Jurkat, Clone E6-1 (cell line): ENCODE results near the gene TEX53.

ENCODE experiments used
- DNase-seq: peaks from one replicate; pipeline ENCODE4 v3.0.0-alpha.2; 2011; ENCODE audit warnings: low read depth, low spot score
- H3K4me3 ChIP-seq: 2 replicates; pipeline ENCODE4 v1.5.1; 2011; ENCODE audit warnings: mild to moderate bottlenecking, low read length, control low read depth, moderate library complexity

TEX53 gene

DNA sequence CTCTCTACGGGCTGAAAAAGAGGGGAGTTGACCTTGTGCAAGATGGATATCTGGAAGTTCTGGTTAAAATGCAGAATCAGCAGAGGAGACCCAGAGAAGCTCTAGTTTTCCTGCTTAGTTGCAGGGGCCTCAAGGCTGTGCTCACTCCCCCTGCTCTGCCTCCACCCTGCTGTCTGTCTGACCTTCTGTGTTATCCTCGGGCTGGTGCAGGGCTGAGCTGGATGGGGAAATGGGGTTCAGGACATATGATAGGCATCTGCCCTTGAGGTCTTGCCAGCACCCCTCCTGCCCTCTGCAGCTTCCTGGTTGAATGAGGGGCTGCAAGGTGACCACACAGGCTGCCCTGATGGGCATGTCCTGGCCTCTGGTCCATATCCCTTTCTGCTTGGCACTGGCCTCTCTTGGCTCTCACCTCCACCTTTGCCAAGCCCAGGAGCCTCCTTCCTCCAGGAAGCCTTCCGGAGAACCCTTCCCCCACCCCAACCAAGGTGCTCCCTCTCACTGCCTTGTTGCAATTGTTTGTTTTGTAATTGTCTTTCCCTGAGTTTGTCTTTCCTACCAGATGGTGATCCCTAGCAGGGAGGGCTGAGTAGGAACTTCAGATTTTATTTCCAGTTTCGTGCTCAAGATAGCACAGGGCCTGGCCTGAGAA lies 45.2 kb downstream of the TEX53 start:
- peak overlapping the region; percentile 87 for H3K4me3 ChIP-seq
- no peak for DNase-seq

DNA sequence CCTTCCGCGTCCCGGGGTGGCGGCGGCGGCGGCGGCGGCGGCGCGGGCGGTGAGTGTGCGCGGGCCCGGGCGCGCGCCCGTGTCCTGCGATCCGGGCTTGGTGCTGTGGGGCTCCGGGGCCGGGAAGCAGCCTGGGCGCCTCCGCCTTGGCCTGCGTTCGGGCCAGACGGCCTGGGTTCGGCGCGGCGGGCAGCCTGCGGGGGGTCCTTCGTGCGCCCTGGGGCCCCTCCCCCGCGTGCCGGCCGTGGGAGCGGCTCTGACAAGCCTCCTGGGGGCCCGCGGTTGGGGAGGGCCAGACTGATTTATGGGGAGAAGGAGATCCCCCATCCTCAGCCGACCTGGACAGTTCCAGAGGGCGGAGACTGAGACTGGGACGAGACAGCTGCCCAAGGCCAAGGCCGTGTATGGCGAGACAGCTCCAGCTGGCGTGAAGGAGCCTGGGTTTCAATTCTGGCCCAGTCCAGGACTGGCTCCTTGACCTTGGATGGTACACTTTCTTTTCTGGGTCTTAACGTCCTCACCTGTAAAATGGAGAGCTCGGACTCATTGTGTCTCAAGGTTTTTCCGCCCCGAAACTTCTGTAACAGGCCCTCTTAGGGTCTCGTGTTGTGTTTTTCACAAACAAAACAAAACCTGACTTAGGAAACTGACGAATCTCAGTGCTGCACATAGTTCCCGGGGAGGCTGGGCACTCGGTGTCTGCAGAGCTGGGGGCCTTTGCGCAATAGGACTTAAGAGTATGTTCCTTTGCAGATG lies 45.9 kb downstream of the TEX53 start:
- peak overlapping the region; percentile 87 for H3K4me3 ChIP-seq
- DNase-seq = no peak

DNA sequence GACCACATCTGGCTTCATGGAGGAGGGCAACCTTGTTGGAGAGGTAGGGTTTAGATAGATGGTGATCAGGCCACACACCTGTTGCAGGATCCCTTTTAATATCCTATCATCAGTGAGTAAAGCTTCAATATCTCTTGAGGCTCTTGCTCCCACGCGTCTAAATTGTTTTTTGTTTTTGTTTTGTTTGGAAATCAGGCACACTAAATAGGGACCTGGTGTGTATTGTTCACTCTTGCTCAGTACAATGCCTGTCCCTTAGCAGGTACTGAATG lies 49.1 kb downstream of the TEX53 start:
- no peak overlapping the region for H3K4me3 ChIP-seq
- DNase-seq = no peak

DNA sequence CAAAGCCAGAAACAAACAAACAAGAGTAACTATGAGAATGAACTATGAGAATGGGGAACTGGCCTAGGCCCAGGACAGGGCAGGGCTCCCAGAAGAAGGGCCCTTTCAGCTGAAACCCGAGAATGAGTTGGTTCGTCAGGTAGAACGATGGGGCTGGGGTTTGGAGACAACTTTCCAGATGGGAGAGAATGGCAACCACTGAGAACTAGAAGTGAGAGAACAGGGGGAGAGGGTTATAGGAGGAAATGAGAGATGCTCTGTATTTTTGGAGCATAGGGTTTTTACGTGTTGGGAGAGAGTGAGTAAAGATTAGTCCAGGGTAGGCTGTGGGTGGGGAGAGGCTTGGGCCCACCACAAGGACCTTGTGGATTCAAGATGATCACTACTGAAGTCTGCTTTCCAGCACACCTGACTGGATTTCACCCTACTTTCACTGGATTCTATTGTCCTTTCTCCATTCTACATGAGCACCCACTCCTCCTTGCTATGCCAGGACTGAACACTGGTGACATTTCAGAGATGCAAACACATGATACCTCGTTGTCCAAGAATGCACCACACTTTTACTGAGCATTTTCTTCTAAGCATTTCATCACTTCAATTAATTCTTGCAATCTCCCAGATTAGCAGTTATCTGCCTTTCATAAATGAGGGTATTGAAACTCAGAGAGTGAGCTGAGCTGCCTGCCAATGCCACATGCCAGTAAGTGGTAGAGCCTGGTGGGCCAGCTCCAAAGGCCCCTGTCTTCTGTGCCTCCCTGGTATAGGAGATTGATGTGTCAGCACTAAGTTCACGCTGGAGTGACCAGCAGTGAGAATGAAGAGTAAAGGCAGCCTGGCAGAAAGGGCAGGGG lies 49.7 kb downstream of the TEX53 start:
- DNase-seq = no peak
- no peak overlapping the region for H3K4me3 ChIP-seq

DNA sequence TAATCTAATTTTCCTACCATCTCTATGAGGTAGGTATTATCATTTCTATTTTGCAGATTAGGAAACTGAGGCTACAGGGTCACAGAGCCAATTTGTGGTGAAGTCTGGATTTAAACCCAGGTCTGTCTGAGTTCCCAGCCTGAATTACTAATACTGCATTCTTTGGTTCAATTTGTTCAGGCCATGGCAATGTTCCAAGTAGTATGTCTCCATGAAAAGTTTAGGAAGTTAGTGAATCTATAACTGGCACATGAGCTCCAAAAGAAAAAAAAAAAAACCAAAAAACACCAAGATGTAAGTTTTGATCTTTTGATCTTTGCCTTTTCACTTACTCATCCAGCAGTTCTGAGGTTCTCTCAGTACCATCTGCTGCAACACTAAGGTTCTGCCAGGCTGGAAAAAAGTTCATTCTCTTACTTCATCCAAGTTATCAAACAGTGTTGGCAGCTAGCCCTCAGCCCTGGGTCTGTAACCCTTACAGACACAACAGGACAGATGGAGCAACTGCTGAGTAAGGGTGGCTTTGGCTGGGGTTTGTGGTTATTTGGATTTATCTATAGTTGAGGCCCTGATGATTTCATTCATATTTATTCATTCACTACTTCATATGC lies 50.9 kb downstream of the TEX53 start:
- no peak overlapping the region for H3K4me3 ChIP-seq
- DNase-seq = no peak
